Activated T-helper 1 cell treated with anti-CD3 and anti-CD28 coated beads, Interleukin-12 subunit alpha, Interleukin-12 subunit beta, Interleukin-2, Interleukin-4 antibody, amounts not matched to agents 30 ng/mL and 10 ng/mL and 1 ng/mL, durations not matched to agents 14 hours and 24 hours and 36 hours (primary cell): ENCODE data around the gene APLP2. TPM values are rescaled to one million over a fixed set of nuclear protein-coding genes. Genes with fewer than 3 reads are reported as not detected.

Experiments
- DNase-seq: peaks from one replicate; pipeline ENCODE4 v3.0.0; 2021; ENCODE audit warnings: low spot score
- H3K27ac Mint-ChIP-seq: one replicate; pipeline ENCODE4 v1.8.0; 2021; ENCODE audit warnings: mild to moderate bottlenecking, mixed read lengths
- H3K27me3 Mint-ChIP-seq: one replicate; pipeline ENCODE4 v1.8.0; 2022; ENCODE audit warnings: mild to moderate bottlenecking, moderate library complexity, mixed read lengths; ENCODE audit not compliant: insufficient read depth
- H3K36me3 Mint-ChIP-seq: one replicate; pipeline ENCODE4 v1.8.0; 2021; ENCODE audit warnings: low read depth, mixed read lengths
- H3K4me1 Mint-ChIP-seq: one replicate; pipeline ENCODE4 v1.8.0; 2021; ENCODE audit warnings: low read depth, mixed read lengths
- H3K4me3 Mint-ChIP-seq: one replicate; pipeline ENCODE4 v1.8.0; 2021; ENCODE audit warnings: mild to moderate bottlenecking, moderate library complexity, mixed read lengths
- H3K9me3 Mint-ChIP-seq: one replicate; pipeline ENCODE4 v1.8.0; 2021; ENCODE audit warnings: mixed read lengths
- intact Hi-C: fragments of 100-400 bp; cut with micrococcal nuclease; formaldehyde crosslinking; loops from one replicate; pipeline ENCODE4 v1.15.1; 2024
- total RNA-seq: library from RNA; stranded (reverse); gene quantifications from 2 replicates; pipeline ENCODE4 v1.2.3, GENCODE V29; 2022

APLP2 gene
- total RNA-seq, 1 donor from 2014 or later, result 47.8 TPM

DNA sequence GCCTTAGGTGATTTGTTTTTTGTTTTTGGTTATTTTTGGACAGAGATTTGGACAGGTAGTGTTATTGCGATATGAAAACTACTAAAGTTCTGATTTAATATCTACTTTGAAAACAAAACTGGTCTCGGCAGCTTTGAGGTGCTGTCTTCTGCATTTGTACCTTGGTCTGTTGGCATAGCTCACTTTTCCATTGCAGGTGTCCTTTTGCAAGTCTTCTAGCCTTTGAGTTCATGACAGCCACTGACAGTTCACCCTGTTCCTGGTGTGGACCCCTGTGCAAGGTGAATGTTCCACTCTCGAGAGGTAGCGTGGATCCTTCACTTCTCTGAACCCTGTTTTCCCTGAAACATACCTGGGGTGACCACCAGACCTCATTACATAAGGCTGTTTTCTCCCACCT lies 45.0 kb downstream of the APLP2 start:
- H3K27me3 Mint-ChIP-seq, result peaks cover 19% of the 10 kb centered on the region
- DNase-seq, result no peak
- H3K9me3 Mint-ChIP-seq, result no peaks in the 10 kb centered on the region
- H3K36me3 Mint-ChIP-seq, result peaks cover 6% of the 10 kb centered on the region
- peaks cover 15% of the 10 kb centered on the region for H3K4me1 Mint-ChIP-seq
- intact Hi-C loops, result no loop called here
- no peak overlapping the region for H3K27ac Mint-ChIP-seq
- H3K4me3 Mint-ChIP-seq, result no peak overlapping the region

DNA sequence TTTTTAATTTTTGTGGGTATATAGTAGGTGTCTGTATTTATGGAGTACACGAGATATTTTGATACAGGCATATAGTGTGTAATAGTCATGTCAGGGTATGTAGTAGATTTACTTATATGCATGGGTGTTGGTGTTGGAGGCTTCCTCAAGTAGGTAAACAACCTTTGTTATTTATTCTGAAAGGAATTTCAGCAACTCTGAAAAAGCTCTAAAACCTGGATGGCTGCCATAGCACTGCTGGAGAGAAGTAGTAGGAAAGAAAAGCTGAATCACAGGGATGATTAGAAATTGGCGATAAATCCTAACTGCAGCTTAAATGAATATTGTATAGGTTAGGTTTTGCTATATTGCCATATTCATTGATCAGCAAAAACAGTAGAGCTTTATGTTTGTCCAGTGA lies 45.5 kb downstream of the APLP2 start:
- Mint-ChIP-seq H3K27me3 (peaks cover 21% of the 10 kb centered on the region), H3K36me3 (peaks cover 5% of the 10 kb centered on the region), H3K4me1 (peaks cover 15% of the 10 kb centered on the region), H3K4me3 (no peak overlapping the region), H3K9me3 (no peaks in the 10 kb centered on the region), H3K27ac (no peak overlapping the region)
- intact Hi-C loops, result no loop called here
- no peak for DNase-seq

DNA sequence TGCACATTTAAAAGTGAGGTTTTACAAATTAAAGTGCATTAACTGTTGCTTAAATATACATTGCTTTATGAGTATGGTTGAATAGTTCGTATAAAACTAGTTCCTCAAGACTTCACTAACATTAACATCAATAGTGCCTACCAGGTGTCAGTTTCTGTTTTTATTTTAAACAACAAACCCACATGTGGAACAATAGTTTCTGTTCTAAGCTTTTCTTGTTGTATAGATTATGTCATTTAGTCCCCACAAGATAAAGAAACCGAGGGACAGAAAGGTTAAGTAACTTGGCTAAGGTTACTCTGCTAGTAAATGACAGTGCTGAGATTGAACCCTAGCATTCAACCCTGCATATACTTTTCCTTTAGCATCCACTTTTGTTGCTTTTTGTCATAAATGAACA lies 48.5 kb downstream of the APLP2 start:
- Mint-ChIP-seq H3K4me1 (peaks cover 30% of the 10 kb centered on the region), H3K27me3 (peaks cover 30% of the 10 kb centered on the region), H3K9me3 (no peaks in the 10 kb centered on the region), H3K4me3 (no peak overlapping the region), H3K36me3 (peaks cover 13% of the 10 kb centered on the region), H3K27ac (no peak overlapping the region)
- DNase-seq, result no peak
- intact Hi-C loops, result loop anchor here (2.0 kb wide), 1 partner anchor 49 kb away; the partner anchor contains the start of gene APLP2

DNA sequence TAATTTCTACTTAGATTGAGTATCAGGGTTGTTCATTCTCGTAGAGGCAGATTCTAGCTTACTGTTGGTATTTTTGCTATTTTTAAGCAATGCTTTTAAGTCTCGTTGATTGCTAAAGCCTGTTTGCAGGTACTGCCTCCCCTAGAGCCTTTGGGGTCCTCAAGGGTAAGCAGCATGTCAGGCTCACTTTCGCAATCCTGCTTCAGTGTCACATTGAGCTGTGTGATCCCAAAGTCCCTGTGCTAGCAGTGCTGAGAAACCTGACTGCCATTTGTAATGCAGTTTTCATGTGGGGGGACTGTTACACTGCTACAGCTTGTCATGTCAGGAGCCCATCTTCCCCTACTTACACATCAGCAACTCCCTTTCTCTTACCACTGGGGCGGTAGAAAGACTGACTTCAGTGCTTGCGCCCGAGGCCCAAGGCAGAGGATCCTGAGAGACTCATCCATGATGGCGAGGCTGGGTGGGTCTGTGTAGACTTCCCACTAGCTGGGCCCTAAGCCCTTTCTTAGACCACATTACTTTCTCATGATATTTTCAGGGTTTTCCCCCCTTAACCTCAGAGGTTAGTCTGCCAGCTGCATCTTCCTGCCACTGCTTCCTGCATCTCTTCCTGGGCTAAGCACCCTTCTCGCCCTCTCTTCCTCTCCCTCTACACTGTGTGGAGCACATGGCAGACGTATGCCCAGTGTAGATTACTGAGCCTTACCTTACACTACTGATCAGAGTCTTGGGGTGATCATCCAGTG lies 49.1 kb downstream of the APLP2 start:
- Mint-ChIP-seq H3K4me1 (peaks cover 30% of the 10 kb centered on the region), H3K27me3 (peaks cover 30% of the 10 kb centered on the region), H3K27ac (no peak overlapping the region), H3K4me3 (peak overlapping the region; percentile 38), H3K36me3 (peaks cover 17% of the 10 kb centered on the region), H3K9me3 (no peaks in the 10 kb centered on the region)
- intact Hi-C loops, result loop anchor here (2.0 kb wide), 1 partner anchor 50 kb away; the partner anchor contains the start of gene APLP2
- DNase-seq, result no peak

DNA sequence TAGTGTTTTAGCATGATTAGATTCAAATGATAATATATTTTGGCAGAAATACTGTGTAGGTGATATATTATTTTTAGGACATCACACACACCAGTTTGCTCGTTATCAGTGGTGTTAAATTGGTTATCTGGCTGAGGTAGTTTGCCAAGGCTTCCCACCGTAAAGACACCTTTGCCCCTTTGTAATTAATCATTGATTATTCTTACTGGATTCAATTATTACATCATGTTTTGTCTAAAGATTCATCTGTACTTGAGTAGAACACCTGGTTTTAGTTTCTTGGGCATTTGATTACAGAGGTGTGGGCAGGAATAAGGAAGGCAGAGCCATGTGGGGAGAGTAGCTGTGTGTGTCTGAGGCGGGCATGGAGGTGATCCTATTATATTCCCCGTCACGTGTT lies 50.4 kb downstream of the APLP2 start:
- H3K36me3 Mint-ChIP-seq, result peaks cover 22% of the 10 kb centered on the region
- H3K4me1 Mint-ChIP-seq, result peaks cover 30% of the 10 kb centered on the region
- peaks cover 25% of the 10 kb centered on the region for H3K27me3 Mint-ChIP-seq
- no peaks in the 10 kb centered on the region for H3K9me3 Mint-ChIP-seq
- H3K4me3 Mint-ChIP-seq, result no peak overlapping the region
- no peak for DNase-seq
- H3K27ac Mint-ChIP-seq, result no peak overlapping the region
- intact Hi-C loops, result no loop called here

DNA sequence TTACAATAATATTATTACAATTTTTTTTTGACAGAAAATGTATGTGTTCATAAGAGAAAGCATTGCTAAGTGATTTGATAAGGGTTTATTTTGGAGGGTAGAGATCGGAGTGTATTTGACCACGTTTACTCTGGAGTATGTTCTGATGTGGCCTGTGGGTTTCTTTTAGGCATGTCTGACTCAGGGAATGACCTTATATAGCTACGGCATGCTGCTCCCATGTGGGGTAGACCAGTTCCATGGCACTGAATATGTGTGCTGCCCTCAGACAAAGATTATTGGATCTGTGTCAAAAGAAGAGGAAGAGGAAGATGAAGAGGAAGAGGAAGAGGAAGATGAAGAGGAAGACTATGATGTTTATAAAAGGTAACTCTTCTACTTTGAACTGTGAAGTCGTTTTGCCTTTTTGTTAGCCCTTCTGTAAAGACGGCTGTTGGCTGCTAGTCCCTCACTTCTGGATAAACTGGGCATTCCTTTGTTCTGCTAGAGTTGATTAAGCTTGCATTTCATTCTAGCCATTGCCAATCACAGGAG lies 51.8 kb downstream of the APLP2 start:
- intact Hi-C loops, result no loop called here
- no peak overlapping the region for H3K4me3 Mint-ChIP-seq

DNA sequence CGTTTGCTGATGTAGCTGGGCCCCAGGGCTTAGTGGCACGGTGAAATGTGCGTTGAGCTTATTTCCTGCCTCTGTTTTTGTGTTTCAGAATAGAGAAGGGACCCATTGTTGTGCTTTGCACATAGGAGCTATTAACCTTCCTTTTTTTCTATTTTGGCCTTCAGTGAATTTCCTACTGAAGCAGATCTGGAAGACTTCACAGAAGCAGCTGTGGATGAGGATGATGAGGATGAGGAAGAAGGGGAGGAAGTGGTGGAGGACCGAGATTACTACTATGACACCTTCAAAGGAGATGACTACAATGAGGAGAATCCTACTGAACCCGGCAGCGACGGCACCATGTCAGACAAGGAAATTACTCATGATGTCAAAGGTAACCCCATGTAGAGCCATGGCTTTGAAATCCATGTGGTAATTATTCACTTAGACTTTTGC lies 52.5 kb downstream of the APLP2 start:
- Mint-ChIP-seq H3K4me1 (peaks cover 30% of the 10 kb centered on the region), H3K27me3 (peaks cover 24% of the 10 kb centered on the region), H3K4me3 (no peak overlapping the region), H3K36me3 (peaks cover 22% of the 10 kb centered on the region), H3K9me3 (no peaks in the 10 kb centered on the region), H3K27ac (no peak overlapping the region)
- DNase-seq, result no peak
- intact Hi-C loops, result no loop called here

More for the DNA sequence above, 51.8 kb downstream of the APLP2 start:
- Mint-ChIP-seq H3K36me3 (peaks cover 22% of the 10 kb centered on the region), H3K27ac (no peak overlapping the region), H3K4me1 (peaks cover 30% of the 10 kb centered on the region), H3K9me3 (no peaks in the 10 kb centered on the region), H3K27me3 (peaks cover 21% of the 10 kb centered on the region)
- no peak for DNase-seq

DNA sequence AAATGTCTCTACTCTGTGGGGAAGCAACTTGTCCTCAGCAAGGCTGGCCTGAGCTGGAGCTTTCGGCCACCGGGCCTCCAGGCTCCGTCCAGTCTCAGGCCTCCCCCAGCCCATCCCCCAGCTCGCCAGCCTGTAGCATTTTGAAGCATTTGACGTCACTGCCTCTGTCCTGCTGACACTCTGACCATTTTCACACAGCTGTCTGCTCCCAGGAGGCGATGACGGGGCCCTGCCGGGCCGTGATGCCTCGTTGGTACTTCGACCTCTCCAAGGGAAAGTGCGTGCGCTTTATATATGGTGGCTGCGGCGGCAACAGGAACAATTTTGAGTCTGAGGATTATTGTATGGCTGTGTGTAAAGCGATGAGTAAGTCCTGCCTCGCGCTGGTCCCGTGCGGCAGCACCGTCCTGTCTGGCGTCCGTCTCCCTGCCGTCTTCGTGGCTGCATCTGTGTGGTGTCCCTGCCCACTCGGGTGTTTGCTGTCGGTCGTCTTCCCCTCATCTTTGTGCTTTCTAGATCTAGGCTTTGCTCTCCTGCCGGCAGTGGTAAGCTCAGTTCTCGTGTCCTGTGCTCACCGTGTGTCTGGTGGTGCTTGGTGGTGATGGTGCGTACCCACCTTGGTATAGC lies 53.8 kb downstream of the APLP2 start:
- Mint-ChIP-seq H3K4me1 (peaks cover 26% of the 10 kb centered on the region), H3K9me3 (no peaks in the 10 kb centered on the region), H3K27me3 (peaks cover 22% of the 10 kb centered on the region), H3K27ac (no peak overlapping the region), H3K36me3 (peaks cover 22% of the 10 kb centered on the region), H3K4me3 (no peak overlapping the region)
- intact Hi-C loops, result no loop called here
- DNase-seq, result no peak

DNA sequence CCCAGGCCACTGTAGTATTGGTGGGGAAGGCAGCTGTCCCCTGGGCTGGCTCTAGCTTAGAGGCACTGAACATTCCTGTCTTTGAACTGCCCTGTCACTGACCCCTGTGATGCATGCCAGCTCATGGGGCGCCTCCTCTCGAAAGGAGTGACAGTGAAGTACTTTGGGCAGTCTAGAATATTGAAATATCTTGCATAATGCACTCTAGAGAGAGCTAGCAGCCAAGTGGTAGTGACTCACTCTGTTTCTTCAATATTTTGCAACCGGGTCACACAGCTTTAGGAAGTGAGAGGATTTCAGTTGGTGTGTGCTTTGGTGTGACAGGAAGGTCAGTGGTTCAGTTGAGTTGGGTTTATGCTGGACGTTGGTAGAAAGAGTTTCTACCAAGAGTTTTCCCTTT lies 54.4 kb downstream of the APLP2 start:
- no peak for DNase-seq
- Mint-ChIP-seq H3K27me3 (peaks cover 21% of the 10 kb centered on the region), H3K4me3 (no peak overlapping the region), H3K27ac (no peak overlapping the region), H3K4me1 (peaks cover 21% of the 10 kb centered on the region), H3K9me3 (no peaks in the 10 kb centered on the region), H3K36me3 (peaks cover 23% of the 10 kb centered on the region)
- intact Hi-C loops, result no loop called here

DNA sequence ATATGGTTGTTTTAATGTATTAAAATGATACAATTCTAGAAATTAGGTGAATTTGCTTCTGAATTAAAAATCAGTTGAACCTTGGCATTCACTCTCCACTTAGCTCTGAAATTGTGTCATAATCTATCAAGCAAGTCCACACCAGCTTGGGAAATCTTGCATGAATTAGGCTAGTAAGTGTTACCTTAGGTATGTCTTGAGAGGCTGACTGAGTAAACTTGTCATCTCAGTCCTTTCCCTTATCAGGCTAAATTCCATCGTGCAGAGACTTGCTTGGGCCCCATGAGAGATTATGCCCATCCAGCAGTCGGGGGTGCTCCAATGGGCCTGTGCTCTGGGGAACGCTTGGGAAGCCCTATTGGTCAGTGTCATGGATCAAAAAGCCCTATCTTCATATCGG lies 55.9 kb downstream of the APLP2 start:
- Mint-ChIP-seq H3K4me1 (peaks cover 15% of the 10 kb centered on the region), H3K4me3 (no peak overlapping the region), H3K9me3 (no peaks in the 10 kb centered on the region), H3K27me3 (peaks cover 8% of the 10 kb centered on the region), H3K36me3 (peaks cover 29% of the 10 kb centered on the region), H3K27ac (no peak overlapping the region)
- no peak for DNase-seq
- intact Hi-C loops, result no loop called here

DNA sequence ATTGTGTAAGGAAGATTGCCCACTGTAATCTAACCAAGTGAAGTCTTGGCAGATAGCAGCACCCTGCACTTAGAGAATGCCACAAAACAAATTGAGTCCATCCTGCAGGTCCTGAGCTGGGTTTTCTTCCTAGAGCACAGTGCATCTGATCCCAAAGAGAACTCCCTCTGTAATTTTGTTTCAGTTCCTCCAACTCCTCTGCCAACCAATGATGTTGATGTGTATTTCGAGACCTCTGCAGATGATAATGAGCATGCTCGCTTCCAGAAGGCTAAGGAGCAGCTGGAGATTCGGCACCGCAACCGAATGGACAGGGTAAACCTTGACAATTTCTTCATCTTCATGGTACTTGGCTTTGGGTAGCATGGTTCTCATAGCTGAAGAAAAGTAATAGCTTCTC lies 56.8 kb downstream of the APLP2 start:
- Mint-ChIP-seq H3K27ac (no peak overlapping the region), H3K4me1 (peaks cover 12% of the 10 kb centered on the region), H3K36me3 (peaks cover 27% of the 10 kb centered on the region), H3K4me3 (no peak overlapping the region), H3K27me3 (peaks cover 5% of the 10 kb centered on the region), H3K9me3 (no peaks in the 10 kb centered on the region)
- intact Hi-C loops, result no loop called here
- no peak for DNase-seq

DNA sequence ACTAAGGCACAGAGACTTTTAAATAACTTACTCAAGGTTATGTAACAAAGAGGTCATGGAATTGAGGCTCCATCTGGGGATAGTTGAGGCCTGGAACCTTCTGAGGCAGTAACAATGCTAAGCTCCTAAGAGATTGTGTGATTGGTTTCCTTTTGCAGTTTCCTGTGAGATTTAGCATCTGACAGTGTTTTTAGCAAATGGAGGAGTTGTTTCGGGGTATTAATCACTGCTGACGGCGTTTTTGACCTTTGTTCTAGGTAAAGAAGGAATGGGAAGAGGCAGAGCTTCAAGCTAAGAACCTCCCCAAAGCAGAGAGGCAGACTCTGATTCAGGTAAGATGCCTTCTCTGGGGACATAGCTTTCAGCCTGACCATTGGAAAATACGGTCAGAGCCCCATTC lies 57.8 kb downstream of the APLP2 start:
- no peaks in the 10 kb centered on the region for H3K9me3 Mint-ChIP-seq
- peaks cover 2% of the 10 kb centered on the region for H3K4me1 Mint-ChIP-seq
- intact Hi-C loops, result no loop called here
- peaks cover 21% of the 10 kb centered on the region for H3K36me3 Mint-ChIP-seq
- H3K27ac Mint-ChIP-seq, result no peak overlapping the region
- no peak overlapping the region for H3K4me3 Mint-ChIP-seq
- DNase-seq, result no peak
- H3K27me3 Mint-ChIP-seq, result peaks cover 3% of the 10 kb centered on the region

DNA sequence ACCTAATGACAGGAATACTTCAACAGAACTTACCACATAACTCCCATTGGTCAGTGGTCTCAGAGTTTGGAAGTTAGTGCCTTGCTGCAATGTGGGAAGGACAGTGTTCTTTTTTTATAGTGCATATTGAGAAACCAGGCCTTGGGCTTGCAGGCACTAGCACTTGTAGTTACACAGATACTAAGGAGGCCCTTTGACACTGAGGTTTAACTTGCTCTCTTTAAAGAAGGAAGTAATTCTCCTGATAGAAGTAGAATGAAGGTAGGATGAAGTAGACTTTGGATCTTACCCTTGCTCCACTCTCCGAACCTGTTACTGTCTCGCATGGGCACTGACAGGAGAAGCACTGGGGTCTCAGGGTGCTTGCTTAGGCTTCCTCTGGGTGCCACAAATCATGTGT lies 58.9 kb downstream of the APLP2 start:
- Mint-ChIP-seq H3K27me3 (peaks cover 3% of the 10 kb centered on the region), H3K27ac (no peak overlapping the region), H3K36me3 (peaks cover 14% of the 10 kb centered on the region), H3K4me1 (no peaks in the 10 kb centered on the region), H3K4me3 (no peak overlapping the region), H3K9me3 (no peaks in the 10 kb centered on the region)
- intact Hi-C loops, result no loop called here
- DNase-seq, result no peak
